HG02852 (cell line): ENCODE data around the gene KCNMB2.

ENCODE experiments used
- ATAC-seq: cut with Tn5 transposase; IDR thresholded peaks from one replicate; pipeline ENCODE4 v1.9.1; 2021; ENCODE audit warnings: mild to moderate bottlenecking, moderate library complexity; ENCODE audit not compliant: unreplicated experiment

Gene KCNMB2

DNA sequence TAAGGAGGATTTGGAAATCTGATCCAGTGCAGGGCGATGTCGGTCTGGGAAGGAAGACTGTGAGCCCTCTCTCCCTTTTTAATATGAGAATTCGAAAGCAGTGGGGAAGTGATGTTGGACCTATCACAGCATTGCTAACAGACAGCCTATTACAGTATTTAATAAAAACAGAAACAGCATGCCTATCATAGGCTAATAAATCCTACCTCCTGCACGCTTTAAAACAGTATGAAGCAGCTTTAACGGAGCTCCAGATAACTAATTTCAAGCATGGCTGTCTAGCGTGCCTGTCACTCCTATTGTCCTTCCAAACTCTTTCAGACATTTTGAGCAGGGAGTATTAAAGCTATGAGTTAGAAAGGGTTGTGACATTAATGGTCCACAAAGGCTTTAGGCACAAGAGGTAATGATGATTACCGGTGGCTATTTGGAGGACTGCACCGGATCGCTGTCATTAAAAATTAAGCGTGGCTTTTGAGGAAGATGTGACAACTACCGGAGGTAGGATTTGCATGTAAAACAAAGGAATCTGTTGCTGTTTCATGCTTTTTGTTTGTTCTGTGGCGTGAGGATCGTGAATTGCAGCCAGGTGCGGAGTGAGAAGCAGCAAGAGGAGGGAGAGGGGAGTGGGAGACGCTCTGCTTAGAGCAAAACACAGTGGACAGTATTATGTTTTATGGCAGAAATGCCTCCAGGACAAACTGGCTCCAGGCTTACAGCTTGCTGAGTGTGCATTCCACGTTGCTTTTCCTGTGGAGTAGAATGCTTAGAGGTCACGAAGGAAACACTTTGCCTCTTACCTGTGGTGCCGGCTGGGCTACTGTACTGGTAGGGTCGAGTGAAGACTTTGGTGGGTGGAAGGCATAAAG, at the start of gene KCNMB2:
KCNMB2 (plus strand) TSS at position 226 of the 869 bp plus-strand sequence.
- ATAC-seq, result no peak

DNA sequence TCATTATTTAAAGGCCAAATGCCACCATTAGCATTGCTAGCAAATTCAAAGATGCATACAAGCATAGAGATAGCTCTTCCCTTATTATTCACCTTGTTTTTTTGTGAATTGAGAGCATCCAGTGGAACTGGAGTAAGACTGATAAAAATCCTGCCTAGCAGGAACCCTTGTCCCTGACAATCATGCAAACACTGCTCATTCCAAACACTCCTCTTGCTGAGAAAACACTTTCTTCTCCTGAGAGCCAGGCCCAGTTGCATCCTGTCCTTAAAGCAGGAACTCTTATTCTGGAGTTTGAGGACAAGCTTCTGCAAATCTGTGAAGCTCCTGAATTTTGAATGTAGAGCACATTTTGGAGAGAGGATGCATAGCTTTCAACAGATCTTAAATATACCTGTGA, 49.3 kb upstream of the KCNMB2 start:
- no peak for ATAC-seq

DNA sequence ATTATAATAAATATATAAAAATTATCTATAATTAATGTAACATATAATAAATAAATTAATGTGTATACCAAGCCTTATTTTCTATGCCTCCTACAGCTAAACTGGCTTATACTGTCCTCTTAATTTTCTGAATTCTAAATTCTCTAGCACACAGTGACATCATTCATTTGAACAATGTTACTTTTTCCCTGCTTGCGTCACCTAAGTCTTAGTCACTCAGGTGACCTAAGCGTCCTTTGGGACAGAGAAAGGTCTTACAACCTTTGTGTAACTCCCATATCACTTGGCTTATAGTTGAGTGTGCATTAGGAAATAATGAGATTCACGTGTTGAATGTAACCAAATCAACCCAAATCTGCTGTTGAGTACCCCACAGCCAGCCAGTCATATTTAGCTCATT, 48.5 kb upstream of the KCNMB2 start:
- no peak for ATAC-seq

GRCh38 chr3:178491751-178492150, 44.5 kb upstream of the KCNMB2 start:
- no peak for ATAC-seq

DNA sequence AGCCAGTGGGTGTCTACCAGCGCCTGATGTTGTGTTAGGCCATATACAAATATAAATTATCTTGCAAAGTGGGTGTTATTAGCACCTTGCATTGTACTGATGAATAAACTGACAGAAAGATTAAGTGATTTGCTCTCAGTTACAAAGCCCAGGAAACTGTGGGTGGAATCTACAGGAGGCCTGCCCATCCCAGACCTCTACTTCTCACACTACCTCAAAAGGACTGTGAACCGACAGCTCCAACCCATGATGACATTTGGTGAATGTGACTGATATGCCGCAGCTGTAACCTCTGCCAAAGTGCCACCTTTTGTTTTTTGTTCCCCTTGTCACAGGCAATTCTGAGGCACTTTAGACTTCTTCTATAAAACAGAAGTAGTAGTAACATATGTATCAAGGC, 43.7 kb upstream of the KCNMB2 start:
- no peak for ATAC-seq

- ATAC-seq, result no peak
Measured at GRCh38 chr3:178494386-178494785, 41.9 kb upstream of the KCNMB2 start.

DNA sequence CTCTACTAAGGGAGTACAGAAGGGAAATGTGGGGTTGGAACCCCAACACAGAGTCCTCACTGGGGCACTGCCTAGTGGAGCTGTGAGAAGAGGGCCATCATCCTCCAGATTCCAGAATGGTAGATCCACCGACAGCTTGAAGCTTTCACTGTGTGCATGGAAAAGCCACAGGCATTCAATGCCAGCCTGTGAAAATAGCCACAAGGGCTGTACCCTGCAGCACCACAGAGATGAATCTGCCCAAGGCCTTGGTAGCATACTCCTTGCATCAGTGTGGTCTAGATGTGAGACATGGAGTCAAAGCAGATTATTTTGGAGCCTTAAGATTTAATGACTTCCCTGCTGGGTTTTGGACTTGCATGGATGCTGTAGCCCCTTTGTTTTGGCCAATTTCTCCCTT, 39.3 kb upstream of the KCNMB2 start:
- no peak for ATAC-seq

DNA sequence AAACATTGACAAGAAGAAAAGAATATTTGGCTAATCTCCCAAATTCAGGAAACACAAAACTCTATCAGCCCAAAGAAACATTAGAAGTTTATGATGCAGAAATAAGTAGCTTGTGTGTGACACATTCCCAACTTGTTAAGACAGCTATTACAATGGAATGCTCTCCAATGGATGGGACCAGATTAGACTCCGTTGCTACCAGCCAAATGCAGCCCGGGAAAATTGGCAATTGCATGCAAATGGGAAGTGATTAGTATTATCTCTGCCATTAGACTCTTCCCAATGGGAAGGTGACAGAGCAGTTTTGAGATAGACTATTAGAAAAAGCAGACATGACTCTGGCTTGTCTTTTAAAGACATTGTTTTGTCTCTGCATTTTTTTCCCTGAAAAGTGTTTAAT, 37.4 kb upstream of the KCNMB2 start:
- no peak for ATAC-seq

DNA sequence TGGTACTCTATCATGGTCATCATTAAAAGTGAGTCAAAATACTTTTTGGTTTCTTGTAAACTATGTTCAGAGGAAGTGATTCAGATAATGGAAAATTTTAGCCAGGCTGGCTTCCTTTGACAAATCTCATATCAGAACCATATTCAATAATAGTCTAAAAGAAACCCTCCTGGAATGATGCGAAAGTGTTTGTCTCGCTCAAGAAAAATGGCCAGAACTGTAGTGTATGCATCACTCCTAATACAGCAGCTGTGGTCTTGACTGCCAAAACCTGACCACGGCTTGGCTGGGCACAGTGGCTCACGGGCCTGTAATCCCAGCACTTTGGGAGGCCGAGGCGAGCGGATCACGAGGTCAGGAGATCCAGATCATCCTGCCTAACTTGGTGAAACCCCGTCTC, 35.6 kb upstream of the KCNMB2 start:
- ATAC-seq, result no peak

- no peak for ATAC-seq
Measured at GRCh38 chr3:178504128-178504527, 32.1 kb upstream of the KCNMB2 start.

- no peak for ATAC-seq
Measured at GRCh38 chr3:178505832-178506231, 30.4 kb upstream of the KCNMB2 start.

DNA sequence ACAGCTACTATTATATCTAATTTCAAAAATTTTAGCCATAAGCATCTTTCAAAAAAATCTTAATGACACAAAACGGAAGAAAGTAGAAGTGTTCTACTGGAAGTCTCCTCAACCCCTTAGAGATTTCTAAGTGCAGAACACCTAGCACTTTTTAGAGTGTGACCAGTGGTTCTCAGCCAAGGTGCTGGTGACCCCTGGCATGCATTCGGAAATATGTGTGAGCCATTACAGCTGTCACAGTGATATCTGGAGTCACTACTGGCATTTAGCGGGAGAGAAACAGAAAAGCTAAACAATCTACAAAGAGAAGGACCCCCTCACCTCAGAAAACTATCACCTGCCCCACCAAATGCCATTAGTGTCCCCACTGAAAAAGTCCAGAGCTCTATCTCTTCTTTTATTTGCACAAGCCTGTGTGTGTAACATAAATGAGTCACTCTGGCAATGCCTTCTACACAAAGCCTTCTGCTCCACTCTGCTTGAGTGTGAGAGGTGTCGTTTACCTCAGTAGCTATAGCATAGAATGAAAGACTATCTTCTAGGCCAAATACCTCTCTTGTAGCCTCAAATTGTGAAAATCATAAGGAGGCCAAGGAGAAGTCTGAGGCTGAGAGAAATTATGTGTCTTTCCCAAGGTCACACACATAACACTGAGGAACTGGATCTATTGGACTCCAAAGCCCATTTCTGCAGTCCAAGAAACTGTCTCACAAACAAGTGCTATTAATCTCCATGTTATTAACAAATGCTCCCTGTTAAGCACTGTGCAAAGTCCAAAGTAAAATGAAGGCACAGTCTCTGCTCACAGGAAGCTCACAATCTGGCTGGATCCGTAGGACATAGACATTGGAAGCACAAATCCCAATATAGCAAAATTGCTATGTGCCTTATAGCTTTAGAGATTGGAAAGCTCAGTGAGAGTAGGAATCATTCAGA, 28.5 kb upstream of the KCNMB2 start:
- no peak for ATAC-seq

DNA sequence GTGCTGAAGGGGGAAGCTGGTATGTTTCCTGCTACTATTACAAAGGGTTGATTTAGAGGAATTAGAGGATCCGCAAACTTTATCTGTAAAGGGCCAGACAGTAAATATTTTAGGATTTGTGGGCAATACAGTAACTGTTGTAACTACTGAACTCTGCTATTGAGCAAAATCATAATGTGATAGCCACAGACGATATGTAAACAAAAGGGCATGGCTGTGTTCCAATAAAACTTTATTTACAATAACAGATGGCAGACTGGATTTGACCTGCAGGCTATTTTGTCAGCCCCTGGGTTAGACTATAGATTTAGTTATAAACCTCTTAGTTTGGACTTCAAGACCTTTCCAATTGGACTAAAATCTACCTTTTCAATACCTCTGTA, 27.8 kb upstream of the KCNMB2 start:
- no peak for ATAC-seq

GRCh38 chr3:178510496-178510895, 25.7 kb upstream of the KCNMB2 start:
- no peak for ATAC-seq

- no peak for ATAC-seq
Measured at GRCh38 chr3:178512647-178513046, 23.6 kb upstream of the KCNMB2 start.

DNA sequence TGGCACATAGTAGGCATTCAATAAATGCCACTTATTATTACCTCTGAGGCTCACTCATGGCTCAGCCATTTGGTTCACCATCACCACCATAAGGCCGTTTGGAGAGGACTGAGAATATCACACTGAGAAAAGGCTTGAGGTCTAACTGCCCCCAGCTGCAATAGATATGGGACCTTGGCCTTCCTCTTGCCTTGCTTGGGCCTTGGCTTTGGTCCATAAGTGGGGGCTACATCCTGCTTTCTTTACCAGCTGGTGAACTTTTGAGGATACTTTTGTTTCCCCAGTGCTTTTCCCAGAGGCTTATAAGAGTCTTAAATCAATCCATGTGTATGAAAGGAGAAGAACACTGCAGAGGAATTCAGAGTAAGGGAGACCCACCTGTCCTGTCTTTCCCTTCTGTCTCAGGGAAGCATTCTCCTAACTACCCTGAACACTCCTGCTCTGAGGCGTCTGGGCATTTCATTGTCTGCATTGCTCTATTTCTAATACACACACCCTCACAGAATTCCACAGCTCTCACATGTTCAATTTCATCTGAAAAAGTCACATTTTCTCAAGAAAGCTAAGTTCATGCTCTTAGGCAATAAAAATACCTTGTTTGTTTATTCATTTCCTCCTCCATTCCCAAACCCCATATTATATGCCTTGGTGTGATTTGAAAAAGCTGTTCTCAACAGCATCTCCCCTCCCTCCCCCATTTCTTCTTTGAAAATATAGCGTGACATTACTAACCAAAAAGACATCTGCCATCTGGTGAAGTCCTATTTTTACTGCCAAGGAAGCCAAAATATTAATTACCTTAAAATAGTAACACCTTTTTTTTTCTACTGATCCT, 22.5 kb upstream of the KCNMB2 start:
- ATAC-seq, result peak; percentile 16

DNA sequence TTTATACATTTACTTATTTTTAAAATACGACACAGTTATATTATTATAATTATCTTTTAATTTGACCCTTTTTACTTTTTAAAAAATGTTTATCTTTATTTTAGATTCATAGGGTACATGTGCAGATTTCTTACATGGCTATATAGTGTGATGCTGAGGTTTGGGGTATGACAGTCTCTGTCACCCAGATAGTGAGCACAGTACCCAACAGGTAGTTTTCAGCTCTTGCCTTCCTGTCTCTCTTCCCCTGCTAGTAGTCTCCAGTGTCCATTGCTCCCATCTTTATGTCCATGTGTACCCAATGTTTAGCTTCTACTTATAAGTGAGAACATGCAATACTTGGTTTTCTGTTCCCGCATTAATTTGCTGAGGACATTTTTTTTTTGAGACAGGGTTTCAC, 21.8 kb upstream of the KCNMB2 start:
- no peak for ATAC-seq

DNA sequence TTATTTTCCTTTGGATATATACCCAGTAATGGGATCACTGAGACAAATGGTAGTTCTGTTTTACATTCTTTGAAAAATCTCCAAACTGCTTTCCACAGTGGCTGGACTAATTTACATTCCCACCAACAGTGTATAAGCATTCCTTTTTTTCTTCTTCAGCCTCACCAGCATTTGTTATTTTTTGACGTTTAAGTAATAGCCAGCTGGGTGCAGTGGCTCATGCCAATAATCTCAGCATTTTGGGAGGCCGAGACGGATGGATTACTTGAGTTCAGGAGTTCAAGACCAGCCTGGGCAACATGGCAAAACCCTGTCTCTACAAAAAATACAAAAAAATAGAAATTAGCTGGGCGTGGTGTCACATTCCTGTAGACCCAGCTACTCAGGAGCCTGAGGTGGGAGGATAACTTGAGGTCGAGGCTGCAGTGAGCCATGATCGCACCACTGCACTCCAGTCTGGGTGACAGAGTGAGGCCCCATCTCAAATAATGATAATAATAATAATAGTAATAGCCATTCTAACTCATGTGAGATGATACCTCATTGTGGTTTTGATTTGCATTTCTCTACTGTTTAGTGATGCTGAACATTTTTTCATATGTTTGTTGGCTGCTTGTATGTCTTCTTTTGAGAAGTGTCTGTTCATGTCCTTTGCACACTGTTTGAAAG, 21.0 kb upstream of the KCNMB2 start:
- ATAC-seq, result peak; percentile 40

- no peak for ATAC-seq
Measured at GRCh38 chr3:178517665-178518334, 18.4 kb upstream of the KCNMB2 start.
